ENCODE results near the gene RPRM. TPM values are rescaled to one million over a fixed set of nuclear protein-coding genes. Genes with fewer than 3 reads are reported as not detected.

RPRM gene
- polyA plus RNA-seq (2.8 and 5.6 TPM in 2 replicates), polyA minus RNA-seq (2.4 and 2.7 TPM in 2 replicates)

DNA sequence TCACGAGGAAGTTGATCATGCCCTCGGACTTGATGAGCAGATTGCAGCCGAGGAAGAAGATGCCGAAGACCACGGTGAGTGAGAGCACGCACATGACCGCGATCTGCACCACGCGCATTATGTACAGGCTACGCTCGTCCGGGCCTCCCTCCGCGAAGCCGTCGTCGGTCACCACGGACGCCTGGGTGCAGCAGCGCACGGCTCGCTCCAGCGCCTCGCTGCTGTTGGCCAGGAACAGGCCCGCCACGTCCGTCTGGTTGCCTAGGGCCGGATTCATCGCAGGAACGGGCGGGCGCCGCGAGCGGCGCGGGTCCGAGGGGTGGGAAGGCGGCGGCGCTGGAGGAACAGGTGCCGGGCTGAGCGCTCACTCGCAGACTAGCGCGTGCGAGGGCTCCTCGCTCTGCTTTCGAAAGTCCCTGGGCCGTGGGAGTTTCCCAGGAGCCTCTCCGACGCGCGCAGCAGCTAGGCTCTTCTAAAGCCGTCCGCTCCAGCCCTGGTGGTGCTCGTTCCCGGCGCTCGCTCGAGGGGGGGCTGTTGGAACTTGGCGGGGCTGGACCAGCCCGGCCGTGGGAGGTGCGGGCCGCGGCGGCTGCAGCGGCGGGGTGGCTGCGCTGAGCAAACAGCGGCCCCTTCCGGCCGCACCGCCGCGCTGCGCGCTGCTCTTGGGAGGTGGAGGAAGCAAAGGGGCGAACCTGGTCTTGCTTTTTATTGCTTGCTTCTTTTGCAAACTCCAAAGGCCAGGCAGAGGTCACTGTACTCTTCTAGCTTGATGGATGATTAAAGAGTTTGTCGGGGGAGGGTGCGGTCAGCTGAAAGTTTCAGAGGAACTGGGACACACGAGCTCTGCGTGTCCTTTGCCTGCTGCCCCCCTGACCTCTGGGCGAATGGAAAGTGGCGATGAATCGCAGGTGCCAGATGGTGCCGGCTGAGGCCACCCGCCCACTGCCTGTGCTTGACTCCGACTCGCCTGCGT is at the start of gene RPRM:
RPRM (minus strand) TSS at position 474 of the 973 bp plus-strand sequence; CDS start at position 277, 197 bp downstream.
- Histone ChIP-seq H3K9me3 (ENCODE audit: low read length) (no peaks in the 10 kb centered on the region), H3K27me3 (ENCODE audit: insufficient read depth, low read depth, low read length) (peaks cover 31% of the 10 kb centered on the region), H3K9me2 (ENCODE audit: insufficient read depth, low read length) (no peaks in the 10 kb centered on the region), H3K36me3 (ENCODE audit: insufficient read depth, low read length) (no peaks in the 10 kb centered on the region), H4K20me1 (ENCODE audit: insufficient read depth) (no peaks in the 10 kb centered on the region), H3K27ac (ENCODE audit: low read length) (no peak within 1 kb of the TSS), H2AFZ (ENCODE audit: low read depth, low read length) (peak within 1 kb of the TSS; percentile 9), H3F3A (ENCODE audit: insufficient read depth, low read length, poor library complexity, severe bottlenecking) (no peaks in the 10 kb centered on the region), H3K4me2 (ENCODE audit: low read length) (peak within 1 kb of the TSS; percentile 55), H3K4me3 (ENCODE audit: low read length) (peak within 1 kb of the TSS; percentile 75), H3K9ac (ENCODE audit: low read length) (peak within 1 kb of the TSS; percentile 34), H3K79me2 (replicated peaks; ENCODE audit: insufficient read depth, low read length) (no peaks in the 10 kb centered on the region)
- TF ChIP-seq RAD21 (conservative IDR thresholded peaks at IDR 0.05) (peak; percentile 97), POLR2AphosphoS5 (IDR thresholded peaks at IDR 0.05) (peak; percentile 17), EP300 (conservative IDR thresholded peaks at IDR 0.05; ENCODE audit: poor library complexity, severe bottlenecking) (peak; percentile 40), MXI1 (conservative IDR thresholded peaks at IDR 0.05; ENCODE audit: poor library complexity, severe bottlenecking) (peak; percentile 83), TAF1 (IDR thresholded peaks at IDR 0.05; ENCODE audit: low read depth) (peak; percentile 16), SMC3 (conservative IDR thresholded peaks at IDR 0.05; ENCODE audit: poor library complexity) (peak; percentile 96), EZH2 (IDR thresholded peaks at IDR 0.05; ENCODE audit: borderline replicate concordance, insufficient read depth, low read length, poor library complexity, severe bottlenecking) (no peak)
- TF ChIP-seq, protein P1, sequence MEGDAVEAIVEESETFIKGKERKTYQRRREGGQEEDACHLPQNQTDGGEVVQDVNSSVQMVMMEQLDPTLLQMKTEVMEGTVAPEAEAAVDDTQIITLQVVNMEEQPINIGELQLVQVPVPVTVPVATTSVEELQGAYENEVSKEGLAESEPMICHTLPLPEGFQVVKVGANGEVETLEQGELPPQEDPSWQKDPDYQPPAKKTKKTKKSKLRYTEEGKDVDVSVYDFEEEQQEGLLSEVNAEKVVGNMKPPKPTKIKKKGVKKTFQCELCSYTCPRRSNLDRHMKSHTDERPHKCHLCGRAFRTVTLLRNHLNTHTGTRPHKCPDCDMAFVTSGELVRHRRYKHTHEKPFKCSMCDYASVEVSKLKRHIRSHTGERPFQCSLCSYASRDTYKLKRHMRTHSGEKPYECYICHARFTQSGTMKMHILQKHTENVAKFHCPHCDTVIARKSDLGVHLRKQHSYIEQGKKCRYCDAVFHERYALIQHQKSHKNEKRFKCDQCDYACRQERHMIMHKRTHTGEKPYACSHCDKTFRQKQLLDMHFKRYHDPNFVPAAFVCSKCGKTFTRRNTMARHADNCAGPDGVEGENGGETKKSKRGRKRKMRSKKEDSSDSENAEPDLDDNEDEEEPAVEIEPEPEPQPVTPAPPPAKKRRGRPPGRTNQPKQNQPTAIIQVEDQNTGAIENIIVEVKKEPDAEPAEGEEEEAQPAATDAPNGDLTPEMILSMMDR (IDR thresholded peaks at IDR 0.05; ENCODE audit: poor library complexity, severe bottlenecking) = peak; percentile 99
- TF ChIP-seq, protein P2, sequence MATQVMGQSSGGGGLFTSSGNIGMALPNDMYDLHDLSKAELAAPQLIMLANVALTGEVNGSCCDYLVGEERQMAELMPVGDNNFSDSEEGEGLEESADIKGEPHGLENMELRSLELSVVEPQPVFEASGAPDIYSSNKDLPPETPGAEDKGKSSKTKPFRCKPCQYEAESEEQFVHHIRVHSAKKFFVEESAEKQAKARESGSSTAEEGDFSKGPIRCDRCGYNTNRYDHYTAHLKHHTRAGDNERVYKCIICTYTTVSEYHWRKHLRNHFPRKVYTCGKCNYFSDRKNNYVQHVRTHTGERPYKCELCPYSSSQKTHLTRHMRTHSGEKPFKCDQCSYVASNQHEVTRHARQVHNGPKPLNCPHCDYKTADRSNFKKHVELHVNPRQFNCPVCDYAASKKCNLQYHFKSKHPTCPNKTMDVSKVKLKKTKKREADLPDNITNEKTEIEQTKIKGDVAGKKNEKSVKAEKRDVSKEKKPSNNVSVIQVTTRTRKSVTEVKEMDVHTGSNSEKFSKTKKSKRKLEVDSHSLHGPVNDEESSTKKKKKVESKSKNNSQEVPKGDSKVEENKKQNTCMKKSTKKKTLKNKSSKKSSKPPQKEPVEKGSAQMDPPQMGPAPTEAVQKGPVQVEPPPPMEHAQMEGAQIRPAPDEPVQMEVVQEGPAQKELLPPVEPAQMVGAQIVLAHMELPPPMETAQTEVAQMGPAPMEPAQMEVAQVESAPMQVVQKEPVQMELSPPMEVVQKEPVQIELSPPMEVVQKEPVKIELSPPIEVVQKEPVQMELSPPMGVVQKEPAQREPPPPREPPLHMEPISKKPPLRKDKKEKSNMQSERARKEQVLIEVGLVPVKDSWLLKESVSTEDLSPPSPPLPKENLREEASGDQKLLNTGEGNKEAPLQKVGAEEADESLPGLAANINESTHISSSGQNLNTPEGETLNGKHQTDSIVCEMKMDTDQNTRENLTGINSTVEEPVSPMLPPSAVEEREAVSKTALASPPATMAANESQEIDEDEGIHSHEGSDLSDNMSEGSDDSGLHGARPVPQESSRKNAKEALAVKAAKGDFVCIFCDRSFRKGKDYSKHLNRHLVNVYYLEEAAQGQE (IDR thresholded peaks at IDR 0.05; ENCODE audit: borderline replicate concordance) = no peak

DNA sequence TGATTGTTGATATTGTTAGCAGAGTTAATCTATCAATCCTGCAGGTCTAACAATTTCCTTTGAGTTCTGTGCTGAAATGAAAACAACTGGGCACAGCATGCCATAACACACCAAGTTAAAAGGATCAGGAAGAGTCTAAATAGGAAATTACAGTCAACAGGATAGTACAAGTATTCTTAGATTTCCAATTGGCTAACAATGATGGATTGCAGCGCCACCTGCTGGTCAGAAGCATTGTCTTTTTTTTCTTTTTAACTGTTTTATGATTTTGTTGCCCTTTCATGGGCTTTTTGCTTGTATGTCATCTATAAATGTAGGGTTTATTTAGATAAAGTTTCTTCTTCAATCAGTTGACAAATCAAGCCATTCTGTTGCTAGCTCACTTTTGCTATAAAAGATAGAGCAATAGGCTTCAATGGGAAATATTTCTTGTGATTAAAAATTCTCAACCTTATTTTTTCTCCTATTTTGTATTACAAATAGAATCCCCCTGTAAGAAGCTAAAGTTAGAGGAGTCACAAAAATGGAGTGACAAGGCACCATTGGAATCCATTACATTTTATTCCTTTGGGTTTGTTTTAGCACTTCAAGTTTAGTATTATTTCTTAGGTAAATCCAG is 40.8 kb upstream of the RPRM start:
- no peaks in the 10 kb centered on the region for H3K79me2 ChIP-seq (replicated peaks; ENCODE audit: insufficient read depth, low read length)
- H3K4me3 ChIP-seq (ENCODE audit: low read length) = no peak overlapping the region

More for the DNA sequence above, 40.8 kb upstream of the RPRM start:
- Histone ChIP-seq H3K27me3 (ENCODE audit: insufficient read depth, low read depth, low read length) (no peaks in the 10 kb centered on the region), H3K4me2 (ENCODE audit: low read length) (no peak overlapping the region), H3K9me3 (ENCODE audit: low read length) (no peaks in the 10 kb centered on the region), H4K20me1 (ENCODE audit: insufficient read depth) (no peaks in the 10 kb centered on the region), H3K27ac (ENCODE audit: low read length) (no peak overlapping the region), H2AFZ (ENCODE audit: low read depth, low read length) (no peak overlapping the region), H3F3A (ENCODE audit: insufficient read depth, low read length, poor library complexity, severe bottlenecking) (no peaks in the 10 kb centered on the region), H3K36me3 (ENCODE audit: insufficient read depth, low read length) (no peaks in the 10 kb centered on the region), H3K9me2 (ENCODE audit: insufficient read depth, low read length) (no peaks in the 10 kb centered on the region), H3K9ac (ENCODE audit: low read length) (no peak overlapping the region)
- TF ChIP-seq EP300 (conservative IDR thresholded peaks at IDR 0.05; ENCODE audit: poor library complexity, severe bottlenecking) = no peak
- no peak for TF ChIP-seq POLR2AphosphoS5 (IDR thresholded peaks at IDR 0.05)
- peak; percentile 90 for TF ChIP-seq SMC3 (conservative IDR thresholded peaks at IDR 0.05; ENCODE audit: poor library complexity)
- TF ChIP-seq, protein P2 (IDR thresholded peaks at IDR 0.05; ENCODE audit: borderline replicate concordance) = no peak
- peak; percentile 84 for TF ChIP-seq RAD21 (conservative IDR thresholded peaks at IDR 0.05)
- TF ChIP-seq, protein P1 (IDR thresholded peaks at IDR 0.05; ENCODE audit: poor library complexity, severe bottlenecking) = peak; percentile 84
- no peak for TF ChIP-seq EZH2 (IDR thresholded peaks at IDR 0.05; ENCODE audit: borderline replicate concordance, insufficient read depth, low read length, poor library complexity, severe bottlenecking)

Measured in neural cell (in vitro differentiated cells).